Cardiac muscle cell (in vitro differentiated cells and primary cell): ENCODE results near the gene RAD9A. TPM values are rescaled to one million over a fixed set of nuclear protein-coding genes. Genes with fewer than 3 reads are reported as not detected.
A peak's percentile ranks its signal among the peaks of the same experiment; 100 is the strongest.

ENCODE experiments used
- DNase-seq, 2 donors: peaks; one replicate each; pipeline versions ENCODE4 v3.0.0 to v3.0.0-alpha.2; 2010 to 2017; ENCODE audit warnings: low read depth in 1 of 2, low spot score in 1 of 2
- H3K27ac ChIP-seq: fragments of 200-600 bp; sonication (generic); 2 replicates; pipeline ENCODE4 v1.5.1; 2016
- H3K27me3 ChIP-seq: fragments of 200-600 bp; sonication (generic); 2 replicates; pipeline ENCODE4 v1.6.0; 2016; ENCODE audit warnings: control low read depth
- H3K36me3 ChIP-seq: fragments of 200-600 bp; sonication (generic); 2 replicates; pipeline ENCODE4 v1.5.1; 2016; ENCODE audit warnings: control low read depth
- H3K4me1 ChIP-seq: fragments of 200-600 bp; sonication (generic); 2 replicates; pipeline ENCODE4 v1.8.1; 2017; ENCODE audit warnings: low read depth, mild to moderate bottlenecking, mixed run types
- H3K4me3 ChIP-seq: fragments of 200-600 bp; sonication (generic); 2 replicates; pipeline ENCODE4 v1.5.1; 2016; ENCODE audit warnings: mild to moderate bottlenecking
- H3K9me3 ChIP-seq: fragments of 200-600 bp; sonication (generic); 2 replicates; pipeline ENCODE4 v1.5.1; 2017; ENCODE audit warnings: low read depth, mild to moderate bottlenecking, control low read depth
- CTCF ChIP-seq: IDR thresholded peaks from 2 replicates; pipeline ENCODE4 v1.5.1; 2012; ENCODE audit warnings: low read depth, mild to moderate bottlenecking, low read length
- polyA plus RNA-seq: library from polyadenylated mRNA; unstranded; fragments of >200 nt; fragmentation: Nextera tagmentation; extraction: Ambion mirVana; gene quantifications from 2 replicates; pipeline ENCODE4 v1.2.1, GENCODE V29; 2016
- total RNA-seq: library from RNA; depleted of rRNA; stranded (reverse); fragments of >200 nt; gene quantifications from 2 replicates; pipeline ENCODE4 v1.2.3, GENCODE V29; 2016

Gene RAD9A
- total and polyA plus RNA-seq, 2 experiments from 2014 or later, result 22.2 to 27.5 TPM

GRCh38 chr11:67387518-67387917 is 4.3 kb upstream of the RAD9A start:
- TF ChIP-seq CTCF, result no peak
- H3K27me3 ChIP-seq, result peaks cover 13% of the 10 kb centered on the region
- H3K9me3 ChIP-seq, result no peaks in the 10 kb centered on the region
- H3K36me3 ChIP-seq, result no peaks in the 10 kb centered on the region
- H3K27ac ChIP-seq, result no peak overlapping the region
- DNase-seq, result no peak
- peaks cover 6% of the 10 kb centered on the region for H3K4me1 ChIP-seq
- H3K4me3 ChIP-seq, result no peak overlapping the region

- peak; percentile 65 for TF ChIP-seq CTCF
- H3K4me1 ChIP-seq, result peaks cover 6% of the 10 kb centered on the region
- H3K27me3 ChIP-seq, result peaks cover 10% of the 10 kb centered on the region
- no peak overlapping the region for H3K27ac ChIP-seq
- H3K36me3 ChIP-seq, result no peaks in the 10 kb centered on the region
- H3K4me3 ChIP-seq, result no peak overlapping the region
- no peaks in the 10 kb centered on the region for H3K9me3 ChIP-seq
- peak in 1 of 2 donors; percentile 65 for DNase-seq
Measured at GRCh38 chr11:67389477-67389876, 2.3 kb upstream of the RAD9A start.

- Histone ChIP-seq H3K36me3 (no peaks in the 10 kb centered on the region), H3K4me1 (peaks cover 6% of the 10 kb centered on the region), H3K9me3 (no peaks in the 10 kb centered on the region), H3K27ac (peak overlapping the region; percentile 94), H3K4me3 (peak overlapping the region; percentile 55), H3K27me3 (no peaks in the 10 kb centered on the region)
- DNase-seq, result no peak
- no peak for TF ChIP-seq CTCF
Measured at GRCh38 chr11:67390947-67391303, 861 bp upstream of the RAD9A start.

GRCh38 chr11:67392183-67392715 is 463 bp downstream of the RAD9A start:
- Histone ChIP-seq H3K4me3 (peak overlapping the region; percentile 55), H3K9me3 (no peaks in the 10 kb centered on the region), H3K4me1 (peaks cover 6% of the 10 kb centered on the region), H3K36me3 (peaks cover 3% of the 10 kb centered on the region), H3K27ac (no peak overlapping the region), H3K27me3 (no peaks in the 10 kb centered on the region)
- no peak for TF ChIP-seq CTCF
- no peak for DNase-seq

- Histone ChIP-seq H3K4me3 (no peak overlapping the region), H3K4me1 (peaks cover 6% of the 10 kb centered on the region), H3K27me3 (no peaks in the 10 kb centered on the region), H3K9me3 (no peaks in the 10 kb centered on the region), H3K36me3 (peaks cover 14% of the 10 kb centered on the region), H3K27ac (no peak overlapping the region)
- DNase-seq, result no peak
- TF ChIP-seq CTCF, result no peak
Measured at GRCh38 chr11:67393437-67393836, 1.7 kb downstream of the RAD9A start.

GRCh38 chr11:67393990-67394389 is 2.2 kb downstream of the RAD9A start:
- no peak overlapping the region for H3K27ac ChIP-seq
- H3K4me1 ChIP-seq, result peaks cover 6% of the 10 kb centered on the region
- peaks cover 16% of the 10 kb centered on the region for H3K36me3 ChIP-seq
- no peak overlapping the region for H3K4me3 ChIP-seq
- TF ChIP-seq CTCF, result no peak
- no peaks in the 10 kb centered on the region for H3K9me3 ChIP-seq
- no peak for DNase-seq
- no peaks in the 10 kb centered on the region for H3K27me3 ChIP-seq
